BJ (cell line): ENCODE measurements around the gene HSP90AB1. TPM values are rescaled to one million over a fixed set of nuclear protein-coding genes. Genes with fewer than 3 reads are reported as not detected.

ENCODE experiments used
- CTCF ChIA-PET: fragments of 350-600 bp; formaldehyde crosslinking; extraction: SDS; loops from one replicate; lab custom pipeline; 2021; ENCODE audit warnings: antibody characterized with exemption, inconsistent platforms; lab: Yijun Ruan, JAX
- POLR2A ChIA-PET: fragments of 300-600 bp; sonication (Branson Sonifier 250); formaldehyde crosslinking; extraction: SDS; loops from one replicate; lab custom pipeline; 2021; ENCODE audit warnings: antibody characterized with exemption; lab: Charles Lee
- DNase-seq: peaks from one replicate; pipeline ENCODE4 v3.0.0-alpha.2; 2011; ENCODE audit warnings: low read depth
- H3K27me3 ChIP-seq: 2 replicates; pipeline ENCODE4 v1.6.0; 2011; ENCODE audit warnings: low read length; ENCODE audit not compliant: control insufficient read depth, insufficient read depth
- H3K36me3 ChIP-seq: 2 replicates; pipeline ENCODE4 v1.5.1; 2011; ENCODE audit warnings: low read length; ENCODE audit not compliant: control insufficient read depth, insufficient read depth
- H3K4me3 ChIP-seq: 2 replicates; pipeline ENCODE4 v1.5.1; 2011; ENCODE audit warnings: low read depth, mild to moderate bottlenecking, control low read depth, low read length
- CTCF ChIP-seq: IDR thresholded peaks from 2 replicates; pipeline ENCODE4 v1.5.1; 2011; ENCODE audit warnings: low read depth, mild to moderate bottlenecking, control low read depth, inconsistent platforms, low read length, moderate library complexity; ENCODE audit not compliant: insufficient read depth
- polyA minus RNA-seq: library from RNA; depleted of rRNA, polyadenylated mRNA; stranded (reverse); fragments of >200 nt; gene quantifications from 2 replicates; pipeline ENCODE4 v1.2.3, GENCODE V29; 2011; rRNA and poly(A)+ RNA removed
- polyA plus RNA-seq: library from polyadenylated mRNA; depleted of rRNA; stranded (reverse); fragments of >200 nt; gene quantifications from 2 replicates; pipeline ENCODE4 v1.2.3, GENCODE V29; 2011; rRNA removed

Gene HSP90AB1
- 578 and 615 TPM in 2 replicates for polyA plus RNA-seq
- 293 and 453 TPM in 2 replicates for polyA minus RNA-seq

- CTCF ChIA-PET: interaction anchor here (0.6 to 6.6 kb wide), 7 partner anchors 9 to 152 kb away, joined by 3 to 50 read pairs (median 14); partner anchors contain the start of gene SLC35B2
- peak within 1 kb of the TSS; percentile 79 for H3K4me3 ChIP-seq
- peaks cover 18% of the 10 kb centered on the region for H3K36me3 ChIP-seq
- no peak for TF ChIP-seq CTCF
- POLR2A ChIA-PET: interaction anchor here (0.5 to 1.6 kb wide), 4 partner anchors 9 to 617 kb away, joined by 3 to 18 read pairs (median 9); partner anchors contain the start of gene SLC35B2
- no peaks in the 10 kb centered on the region for H3K27me3 ChIP-seq
- peak; percentile 87 for DNase-seq
Measured at GRCh38 chr6:44246663-44247337, at the start of gene HSP90AB1. Gene HSP90AB1 (plus strand): TSS chr6:44247101. CDS start chr6:44248630, 1,529 bp downstream.

- DNase-seq: no peak
- Histone ChIP-seq H3K27me3 (peaks cover 8% of the 10 kb centered on the region), H3K36me3 (no peaks in the 10 kb centered on the region), H3K4me3 (no peak overlapping the region)
- ChIA-PET POLR2A (no interaction called here), CTCF (no interaction called here)
- no peak for TF ChIP-seq CTCF
Measured at GRCh38 chr6:44198684-44199083, 48.2 kb upstream of the HSP90AB1 start.

- Histone ChIP-seq H3K27me3 (peaks cover 9% of the 10 kb centered on the region), H3K36me3 (no peaks in the 10 kb centered on the region), H3K4me3 (no peak overlapping the region)
- DNase-seq: no peak
- ChIA-PET POLR2A (no interaction called here), CTCF (interaction anchor here (1.1 to 1.8 kb wide), 2 partner anchors 22 to 35 kb away, joined by 6 to 7 read pairs; no protein-coding TSS in a partner anchor)
- TF ChIP-seq CTCF: no peak
Measured at GRCh38 chr6:44199883-44200282, 47.0 kb upstream of the HSP90AB1 start.

- H3K36me3 ChIP-seq: no peaks in the 10 kb centered on the region
- no peak overlapping the region for H3K4me3 ChIP-seq
- ChIA-PET POLR2A (no interaction called here), CTCF (interaction anchor here (1.1 to 1.8 kb wide), 5 partner anchors 10 to 33 kb away, joined by 3 to 7 read pairs (median 4); no protein-coding TSS in a partner anchor)
- no peak for DNase-seq
- peaks cover 6% of the 10 kb centered on the region; the same call in 1 of the 2 replicates for H3K27me3 ChIP-seq
- no peak for TF ChIP-seq CTCF
Measured at GRCh38 chr6:44201200-44201599, 45.7 kb upstream of the HSP90AB1 start.

GRCh38 chr6:44201638-44202303 lies 45.1 kb upstream of the HSP90AB1 start:
- Histone ChIP-seq H3K4me3 (no peak overlapping the region), H3K36me3 (no peaks in the 10 kb centered on the region), H3K27me3 (peaks cover 7% of the 10 kb centered on the region; the same call in 1 of the 2 replicates)
- no peak for TF ChIP-seq CTCF
- ChIA-PET CTCF (interaction anchor here (1.2 to 1.5 kb wide), 3 partner anchors 12 to 21 kb away, joined by 3 to 4 read pairs (median 3); partner anchors contain the start of gene SLC29A1), POLR2A (no interaction called here)
- no peak for DNase-seq
